HL-60 (cell line): ENCODE data around the gene B4GALT6.

Source experiments
- DNase-seq, 2 experiments: peaks; one replicate each; pipeline ENCODE4 v3.0.0-alpha.2; 2010 to 2020; ENCODE audit warnings: low read depth in 1 of 2, low spot score in 1 of 2
- H3K27ac ChIP-seq: fragments of 250-450 bp; sonication (Bioruptor Pico); replicated peaks from 2 replicates; pipeline ENCODE4 v1.5.1; 2020; ENCODE audit warnings: mild to moderate bottlenecking, moderate library complexity
- H3K27me3 ChIP-seq: fragments of 250-450 bp; sonication (Bioruptor Pico); 2 replicates; pipeline ENCODE4 v1.5.1; 2021; ENCODE audit warnings: mild to moderate bottlenecking, moderate library complexity; ENCODE audit not compliant: insufficient read depth, poor library complexity, severe bottlenecking
- H3K4me3 ChIP-seq: replicated peaks from 2 replicates; pipeline ENCODE4 v1.5.1; 2011; ENCODE audit warnings: mild to moderate bottlenecking, control low read depth, low read length; ENCODE audit not compliant: insufficient read depth
- CTCF ChIP-seq: IDR thresholded peaks from one replicate; pipeline ENCODE4 v1.5.1; 2011; ENCODE audit warnings: low read length, control low read depth, inconsistent platforms; ENCODE audit not compliant: insufficient read depth
- GABPA ChIP-seq: IDR thresholded peaks from 2 replicates; pipeline ENCODE4 v1.6.1; 2012; ENCODE audit warnings: low read depth
- POLR2AphosphoS5 ChIP-seq: IDR thresholded peaks from 2 replicates; pipeline ENCODE4 v1.6.1; 2012; ENCODE audit warnings: low read depth
- REST ChIP-seq: IDR thresholded peaks from 2 replicates; pipeline ENCODE4 v1.6.1; 2012; ENCODE audit warnings: low read depth; ENCODE audit not compliant: insufficient replicate concordance
- SPI1 ChIP-seq: IDR thresholded peaks from 2 replicates; pipeline ENCODE4 v1.6.1; 2012; ENCODE audit warnings: low read depth, mild to moderate bottlenecking, borderline replicate concordance

B4GALT6 gene

GRCh38 chr18:31720867-31721266 lies 36.5 kb upstream of the B4GALT6 start:
- Histone ChIP-seq H3K27me3 (peaks cover 3% of the 10 kb centered on the region), H3K27ac (no peak overlapping the region), H3K4me3 (no peak overlapping the region)
- DNase-seq, result no peak
- TF ChIP-seq GABPA (no peak), CTCF (no peak), SPI1 (no peak), REST (no peak), POLR2AphosphoS5 (no peak)

- Histone ChIP-seq H3K4me3 (no peak overlapping the region), H3K27ac (no peak overlapping the region), H3K27me3 (no peaks in the 10 kb centered on the region)
- TF ChIP-seq REST, result no peak
- no peak for TF ChIP-seq POLR2AphosphoS5
- no peak for TF ChIP-seq CTCF
- TF ChIP-seq GABPA, result no peak
- TF ChIP-seq SPI1, result no peak
- no peak for DNase-seq
These were observed 35.1 kb upstream of the B4GALT6 start for GRCh38 chr18:31719363-31720006.

- H3K27me3 ChIP-seq, result no peaks in the 10 kb centered on the region
- H3K27ac ChIP-seq, result no peak overlapping the region
- no peak for TF ChIP-seq SPI1
- no peak for TF ChIP-seq GABPA
- TF ChIP-seq REST, result no peak
- no peak for TF ChIP-seq CTCF
- TF ChIP-seq POLR2AphosphoS5, result no peak
- DNase-seq, result no peak
- no peak overlapping the region for H3K4me3 ChIP-seq
These were observed 34.0 kb upstream of the B4GALT6 start for GRCh38 chr18:31718386-31718785.
